ENCODE measurements around the gene DDX49.

DDX49 gene

DNA sequence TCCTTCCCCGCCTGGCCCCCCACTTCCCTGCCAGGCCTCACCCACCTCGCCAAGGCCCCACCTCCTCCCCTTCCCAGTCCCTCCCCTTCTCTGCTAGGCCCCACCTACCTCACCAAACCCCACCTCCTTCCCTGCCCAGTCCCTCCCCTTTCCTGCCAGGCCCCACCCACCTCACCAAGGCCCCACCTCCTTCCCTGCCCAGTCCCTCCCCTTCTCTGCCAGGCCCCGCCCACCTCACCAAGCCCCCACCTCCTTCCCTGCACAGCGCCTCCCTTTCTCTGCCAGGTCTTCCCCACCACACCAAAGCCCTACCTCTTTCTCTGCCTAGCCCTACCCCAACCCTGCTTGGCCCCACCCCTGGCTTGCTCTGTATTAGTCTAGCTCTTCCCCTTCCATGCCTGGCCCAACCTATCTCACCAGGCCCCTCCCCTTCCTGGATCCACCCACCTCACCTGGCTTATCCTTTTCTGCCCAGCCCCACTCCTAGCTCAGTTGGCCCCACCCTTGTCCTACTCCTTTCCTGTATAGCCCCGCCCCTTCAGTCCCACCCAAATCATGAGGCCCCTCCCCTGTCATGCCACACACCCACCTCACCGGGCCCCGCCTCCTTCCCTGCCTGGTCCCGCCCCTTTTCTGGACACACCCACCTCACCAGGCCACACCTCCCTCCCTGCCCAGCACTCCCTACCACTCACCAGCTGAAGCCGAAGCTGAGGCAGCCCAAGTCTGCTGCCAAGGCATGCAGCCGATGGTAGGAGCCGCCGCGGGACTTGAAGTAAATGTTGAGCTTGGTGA, 39.7 kb upstream of the DDX49 start:
- no peaks in the 10 kb centered on the region for H3K27me3 ChIP-seq (ENCODE audit: control insufficient read depth in 2 of 2, insufficient read depth in 2 of 2, low read length in 2 of 2)
- H3K4me1 ChIP-seq (ENCODE audit: control insufficient read depth in 2 of 2, insufficient read depth in 2 of 2, low read length in 2 of 2) = peaks cover 5 to 10% of the 10 kb centered on the region in 2 donors
- no peaks in the 10 kb centered on the region for H3K36me3 ChIP-seq (ENCODE audit: control insufficient read depth in 2 of 2, insufficient read depth in 2 of 2, low read length in 2 of 2)
- no peaks in the 10 kb centered on the region for H3K9me3 ChIP-seq (ENCODE audit: control insufficient read depth in 2 of 2, low read length in 2 of 2)
- no peak overlapping the region for H3K9ac ChIP-seq (ENCODE audit: low read depth in 1 of 2, low read length in 2 of 2)
- no peak overlapping the region for H3K4me3 ChIP-seq (ENCODE audit: low read length in 2 of 2)
- H3K27ac ChIP-seq (ENCODE audit: low read depth in 2 of 2, low read length in 2 of 2) = no peak overlapping the region

- H3K27ac ChIP-seq (ENCODE audit: low read depth in 2 of 2, low read length in 2 of 2) = no peak overlapping the region
- no peaks in the 10 kb centered on the region for H3K36me3 ChIP-seq (ENCODE audit: control insufficient read depth in 2 of 2, insufficient read depth in 2 of 2, low read length in 2 of 2)
- no peaks in the 10 kb centered on the region for H3K27me3 ChIP-seq (ENCODE audit: control insufficient read depth in 2 of 2, insufficient read depth in 2 of 2, low read length in 2 of 2)
- H3K9ac ChIP-seq (ENCODE audit: low read depth in 1 of 2, low read length in 2 of 2) = no peak overlapping the region
- H3K9me3 ChIP-seq (ENCODE audit: control insufficient read depth in 2 of 2, low read length in 2 of 2) = no peaks in the 10 kb centered on the region
- no peak overlapping the region for H3K4me3 ChIP-seq (ENCODE audit: low read length in 2 of 2)
- H3K4me1 ChIP-seq (ENCODE audit: control insufficient read depth in 2 of 2, insufficient read depth in 2 of 2, low read length in 2 of 2) = peaks cover 5 to 10% of the 10 kb centered on the region in 2 donors
These were observed 38.0 kb upstream of the DDX49 start for GRCh38 chr19:18881491-18881890.

- Histone ChIP-seq H3K27me3 (ENCODE audit: control insufficient read depth in 2 of 2, insufficient read depth in 2 of 2, low read length in 2 of 2) (peaks cover 0 to 5% of the 10 kb centered on the region in 2 donors), H3K9ac (ENCODE audit: low read depth in 1 of 2, low read length in 2 of 2) (no peak overlapping the region), H3K27ac (ENCODE audit: low read depth in 2 of 2, low read length in 2 of 2) (no peak overlapping the region), H3K4me1 (ENCODE audit: control insufficient read depth in 2 of 2, insufficient read depth in 2 of 2, low read length in 2 of 2) (peaks cover 5 to 10% of the 10 kb centered on the region in 2 donors), H3K9me3 (ENCODE audit: control insufficient read depth in 2 of 2, low read length in 2 of 2) (no peaks in the 10 kb centered on the region), H3K36me3 (ENCODE audit: control insufficient read depth in 2 of 2, insufficient read depth in 2 of 2, low read length in 2 of 2) (no peaks in the 10 kb centered on the region), H3K4me3 (ENCODE audit: low read length in 2 of 2) (no peak overlapping the region)
These were observed 35.8 kb upstream of the DDX49 start for GRCh38 chr19:18883526-18884304.

- H3K4me3 ChIP-seq (ENCODE audit: low read length in 2 of 2) = no peak overlapping the region
- H3K9ac ChIP-seq (ENCODE audit: low read depth in 1 of 2, low read length in 2 of 2) = no peak overlapping the region
These were observed 32.5 kb upstream of the DDX49 start for GRCh38 chr19:18886972-18887371.

DNA sequence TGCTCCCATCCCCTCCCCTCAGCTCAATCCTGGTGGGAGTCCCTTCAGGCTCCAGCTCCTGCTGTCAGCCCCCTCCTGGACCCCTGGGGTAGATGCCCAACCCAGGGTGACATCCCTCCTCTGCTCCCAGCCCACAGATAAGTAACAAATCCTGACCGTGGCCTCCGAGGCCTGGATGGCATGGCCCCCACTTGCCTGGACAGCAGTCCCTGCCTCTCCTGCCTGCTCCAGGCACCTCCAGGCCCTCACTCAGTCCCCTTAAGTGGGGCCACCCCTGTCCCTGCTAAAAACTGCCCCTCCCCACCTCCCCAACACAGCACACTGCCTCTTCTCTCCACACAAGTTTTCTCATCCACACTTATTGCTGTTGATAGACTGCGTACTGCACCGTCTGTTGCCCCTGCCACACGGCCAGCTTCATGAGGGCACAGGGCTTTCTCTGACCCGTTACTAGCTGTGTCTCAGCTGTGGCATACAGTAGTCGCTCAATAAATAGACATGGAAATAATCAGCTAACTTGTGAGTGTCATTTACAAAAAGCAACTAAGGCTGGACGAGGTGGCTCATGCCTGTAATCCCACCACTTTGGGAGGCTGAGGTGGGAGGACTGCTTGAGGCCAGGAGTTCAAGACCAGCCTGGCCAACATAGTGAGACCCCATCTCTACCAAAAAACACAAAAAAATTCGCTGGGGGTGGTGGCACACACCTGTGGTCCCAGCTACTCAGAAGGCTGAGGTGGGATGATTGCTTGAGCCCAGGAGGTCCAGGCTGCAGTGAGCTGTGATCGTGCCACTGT, 29.4 kb upstream of the DDX49 start:
- no peaks in the 10 kb centered on the region for H3K9me3 ChIP-seq (ENCODE audit: control insufficient read depth in 2 of 2, low read length in 2 of 2)
- H3K36me3 ChIP-seq (ENCODE audit: control insufficient read depth in 2 of 2, insufficient read depth in 2 of 2, low read length in 2 of 2) = no peaks in the 10 kb centered on the region
- no peak overlapping the region for H3K27ac ChIP-seq (ENCODE audit: low read depth in 2 of 2, low read length in 2 of 2)
- no peak overlapping the region for H3K9ac ChIP-seq (ENCODE audit: low read depth in 1 of 2, low read length in 2 of 2)
- peaks cover 14 to 18% of the 10 kb centered on the region in 2 donors for H3K27me3 ChIP-seq (ENCODE audit: control insufficient read depth in 2 of 2, insufficient read depth in 2 of 2, low read length in 2 of 2)
- no peaks in the 10 kb centered on the region for H3K4me1 ChIP-seq (ENCODE audit: control insufficient read depth in 2 of 2, insufficient read depth in 2 of 2, low read length in 2 of 2)
- no peak overlapping the region for H3K4me3 ChIP-seq (ENCODE audit: low read length in 2 of 2)

More at GRCh38 chr19:18886972-18887371, 32.5 kb upstream of the DDX49 start:
- Histone ChIP-seq H3K27ac (ENCODE audit: low read depth in 2 of 2, low read length in 2 of 2) (no peak overlapping the region), H3K27me3 (ENCODE audit: control insufficient read depth in 2 of 2, insufficient read depth in 2 of 2, low read length in 2 of 2) (peaks cover 4 to 5% of the 10 kb centered on the region in 2 donors), H3K9me3 (ENCODE audit: control insufficient read depth in 2 of 2, low read length in 2 of 2) (no peaks in the 10 kb centered on the region), H3K36me3 (ENCODE audit: control insufficient read depth in 2 of 2, insufficient read depth in 2 of 2, low read length in 2 of 2) (no peaks in the 10 kb centered on the region), H3K4me1 (ENCODE audit: control insufficient read depth in 2 of 2, insufficient read depth in 2 of 2, low read length in 2 of 2) (peaks cover 0 to 4% of the 10 kb centered on the region in 2 donors)

DNA sequence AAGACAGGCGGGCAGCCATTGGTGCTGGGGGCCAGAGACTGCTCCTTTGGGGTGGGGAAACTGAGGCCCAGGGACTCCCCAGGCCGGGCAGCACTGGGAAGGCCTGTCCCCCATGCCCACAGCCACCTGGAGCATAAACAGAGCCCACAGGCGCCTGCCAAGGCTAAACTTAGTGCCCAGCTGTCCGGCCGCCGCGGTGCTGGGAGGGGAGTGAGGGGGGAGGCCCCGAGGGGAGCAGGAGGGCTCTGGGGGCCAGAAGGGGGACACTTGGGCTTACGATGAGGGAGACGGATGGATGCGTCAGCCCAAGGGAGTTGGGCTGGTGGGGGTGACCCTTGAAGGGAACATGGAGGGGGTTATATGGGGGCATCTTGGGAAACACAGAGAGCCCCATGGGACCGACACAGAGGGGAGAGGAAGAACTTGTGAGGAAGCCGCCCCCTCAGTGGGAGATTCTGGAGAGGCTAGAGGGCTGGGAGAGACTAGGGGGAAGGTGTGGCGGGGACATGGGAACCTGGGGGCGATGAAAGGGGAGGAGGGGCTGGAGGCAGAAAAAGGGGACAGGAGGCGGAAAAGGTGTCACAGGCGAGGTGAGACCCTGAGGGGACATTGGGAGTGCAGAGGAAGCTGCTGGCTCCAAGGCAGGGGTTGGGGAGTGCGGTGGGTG, 25.8 kb upstream of the DDX49 start:
- Histone ChIP-seq H3K9ac (ENCODE audit: low read depth in 1 of 2, low read length in 2 of 2) (no peak overlapping the region), H3K4me1 (ENCODE audit: control insufficient read depth in 2 of 2, insufficient read depth in 2 of 2, low read length in 2 of 2) (peaks cover 0 to 3% of the 10 kb centered on the region in 2 donors), H3K4me3 (ENCODE audit: low read length in 2 of 2) (no peak overlapping the region), H3K36me3 (ENCODE audit: control insufficient read depth in 2 of 2, insufficient read depth in 2 of 2, low read length in 2 of 2) (no peaks in the 10 kb centered on the region), H3K9me3 (ENCODE audit: control insufficient read depth in 2 of 2, low read length in 2 of 2) (no peaks in the 10 kb centered on the region), H3K27me3 (ENCODE audit: control insufficient read depth in 2 of 2, insufficient read depth in 2 of 2, low read length in 2 of 2) (peaks cover 13 to 19% of the 10 kb centered on the region in 2 donors), H3K27ac (ENCODE audit: low read depth in 2 of 2, low read length in 2 of 2) (no peak overlapping the region)

GRCh38 chr19:18894254-18895037, 25.1 kb upstream of the DDX49 start:
- Histone ChIP-seq H3K4me3 (ENCODE audit: low read length in 2 of 2) (peak overlapping the region in 1 of 2 donors; percentile 16), H3K27me3 (ENCODE audit: control insufficient read depth in 2 of 2, insufficient read depth in 2 of 2, low read length in 2 of 2) (peaks cover 13 to 19% of the 10 kb centered on the region in 2 donors), H3K4me1 (ENCODE audit: control insufficient read depth in 2 of 2, insufficient read depth in 2 of 2, low read length in 2 of 2) (peaks cover 0 to 3% of the 10 kb centered on the region in 2 donors), H3K9me3 (ENCODE audit: control insufficient read depth in 2 of 2, low read length in 2 of 2) (no peaks in the 10 kb centered on the region), H3K27ac (ENCODE audit: low read depth in 2 of 2, low read length in 2 of 2) (no peak overlapping the region), H3K9ac (ENCODE audit: low read depth in 1 of 2, low read length in 2 of 2) (no peak overlapping the region), H3K36me3 (ENCODE audit: control insufficient read depth in 2 of 2, insufficient read depth in 2 of 2, low read length in 2 of 2) (no peaks in the 10 kb centered on the region)

- H3K27me3 ChIP-seq (ENCODE audit: control insufficient read depth in 2 of 2, insufficient read depth in 2 of 2, low read length in 2 of 2) = peaks cover 13 to 16% of the 10 kb centered on the region in 2 donors
- H3K4me3 ChIP-seq (ENCODE audit: low read length in 2 of 2) = peak overlapping the region; percentile 13 to 16
- H3K36me3 ChIP-seq (ENCODE audit: control insufficient read depth in 2 of 2, insufficient read depth in 2 of 2, low read length in 2 of 2) = peaks cover 3 to 6% of the 10 kb centered on the region in 2 donors
- no peak overlapping the region for H3K9ac ChIP-seq (ENCODE audit: low read depth in 1 of 2, low read length in 2 of 2)
- H3K4me1 ChIP-seq (ENCODE audit: control insufficient read depth in 2 of 2, insufficient read depth in 2 of 2, low read length in 2 of 2) = peaks cover 0 to 3% of the 10 kb centered on the region in 2 donors
- H3K27ac ChIP-seq (ENCODE audit: low read depth in 2 of 2, low read length in 2 of 2) = no peak overlapping the region
- H3K9me3 ChIP-seq (ENCODE audit: control insufficient read depth in 2 of 2, low read length in 2 of 2) = no peaks in the 10 kb centered on the region
These were observed 24.3 kb upstream of the DDX49 start for GRCh38 chr19:18895038-18895823.
